ENCODE results near the gene CUL1. TPM values are rescaled to one million over a fixed set of nuclear protein-coding genes. Genes with fewer than 3 reads are reported as not detected.

CUL1 gene
- total RNA-seq, 2 experiments from 2014 or later, result 40.5 to 56.6 TPM

GRCh38 chr7:148796841-148797240, 98.1 kb downstream of the CUL1 start:
- H3K27ac ChIP-seq (ENCODE audit: low read depth, low read length, poor library complexity, severe bottlenecking), result no peak overlapping the region
- ChIA-PET POLR2A (interaction anchor here (0.7 kb wide), 1 partner anchor 16 kb away, joined by 3 read pairs; no protein-coding TSS in a partner anchor), CTCF (ENCODE audit: unreplicated experiment) (no interaction called here)
- peaks cover 11% of the 10 kb centered on the region; the same call in 1 of the 2 replicates for H3K9me3 ChIP-seq (ENCODE audit: low read length)
- TF ChIP-seq CTCF (conservative IDR thresholded peaks at IDR 0.05; ENCODE audit: low read length) (no peak), EZH2phosphoT487 (IDR thresholded peaks at IDR 0.05; ENCODE audit: borderline replicate concordance, low read depth, low read length) (no peak)
- intact Hi-C loops (cut with micrococcal nuclease; ENCODE audit: unreplicated experiment), result loop anchor here (10.0 kb wide), 1 partner anchor 222 kb away; no protein-coding TSS in a partner anchor
- H3K4me1 ChIP-seq (ENCODE audit: insufficient read depth, low read length, poor library complexity, severe bottlenecking), result no peaks in the 10 kb centered on the region
- H3K9me2 ChIP-seq (ENCODE audit: insufficient read depth, low read length), result no peaks in the 10 kb centered on the region
- no peaks in the 10 kb centered on the region for H3K79me2 ChIP-seq (ENCODE audit: insufficient read depth, low read depth, low read length)
- DNase-seq (ENCODE audit: low spot score), result no peak
- no peaks in the 10 kb centered on the region for H4K20me1 ChIP-seq (ENCODE audit: insufficient read depth, low read length)
- no peak overlapping the region for H2AFZ ChIP-seq (ENCODE audit: low read length)
- peaks cover 96% of the 10 kb centered on the region for H3K36me3 ChIP-seq (ENCODE audit: insufficient read depth, low read length)
- no peak overlapping the region for H3K4me2 ChIP-seq (ENCODE audit: low read length)
- BruUV-seq (replicated peaks), result no TSS peak
- no peak overlapping the region for H3K4me3 ChIP-seq (ENCODE audit: low read depth, low read length, poor library complexity, severe bottlenecking)

- no peaks in the 10 kb centered on the region for H3K4me1 ChIP-seq (ENCODE audit: insufficient read depth, low read length, poor library complexity, severe bottlenecking)
- ChIA-PET CTCF (ENCODE audit: unreplicated experiment) (no interaction called here), POLR2A (no interaction called here)
- TF ChIP-seq EZH2phosphoT487 (IDR thresholded peaks at IDR 0.05; ENCODE audit: borderline replicate concordance, low read depth, low read length), result no peak
- TF ChIP-seq CTCF (conservative IDR thresholded peaks at IDR 0.05; ENCODE audit: low read length), result no peak
- H3K79me2 ChIP-seq (ENCODE audit: insufficient read depth, low read depth, low read length), result no peaks in the 10 kb centered on the region
- H3K36me3 ChIP-seq (ENCODE audit: insufficient read depth, low read length), result peaks cover 89% of the 10 kb centered on the region
- no peaks in the 10 kb centered on the region for H3K9me3 ChIP-seq (ENCODE audit: low read length)
- intact Hi-C loops (cut with micrococcal nuclease; ENCODE audit: unreplicated experiment), result loop anchor here (10.0 kb wide), 1 partner anchor 225 kb away; no protein-coding TSS in a partner anchor
- no peaks in the 10 kb centered on the region for H4K20me1 ChIP-seq (ENCODE audit: insufficient read depth, low read length)
- BruUV-seq (replicated peaks), result no TSS peak
- no peak overlapping the region for H3K27ac ChIP-seq (ENCODE audit: low read depth, low read length, poor library complexity, severe bottlenecking)
- DNase-seq (ENCODE audit: low spot score), result no peak
- no peaks in the 10 kb centered on the region for H3K9me2 ChIP-seq (ENCODE audit: insufficient read depth, low read length)
- H2AFZ ChIP-seq (ENCODE audit: low read length), result no peak overlapping the region
- H3K4me2 ChIP-seq (ENCODE audit: low read length), result no peak overlapping the region
- H3K4me3 ChIP-seq (ENCODE audit: low read depth, low read length, poor library complexity, severe bottlenecking), result no peak overlapping the region
Measured at GRCh38 chr7:148799893-148800555, 101.3 kb downstream of the CUL1 start.

GRCh38 chr7:148800677-148801076, 102.0 kb downstream of the CUL1 start:
- Histone ChIP-seq H3K36me3 (ENCODE audit: insufficient read depth, low read length) (peaks cover 89% of the 10 kb centered on the region), H3K4me2 (ENCODE audit: low read length) (no peak overlapping the region), H3K4me3 (ENCODE audit: low read depth, low read length, poor library complexity, severe bottlenecking) (no peak overlapping the region), H3K4me1 (ENCODE audit: insufficient read depth, low read length, poor library complexity, severe bottlenecking) (no peaks in the 10 kb centered on the region), H3K9me3 (ENCODE audit: low read length) (no peaks in the 10 kb centered on the region), H3K27ac (ENCODE audit: low read depth, low read length, poor library complexity, severe bottlenecking) (no peak overlapping the region), H4K20me1 (ENCODE audit: insufficient read depth, low read length) (no peaks in the 10 kb centered on the region), H3K79me2 (ENCODE audit: insufficient read depth, low read depth, low read length) (no peaks in the 10 kb centered on the region), H3K9me2 (ENCODE audit: insufficient read depth, low read length) (no peaks in the 10 kb centered on the region), H2AFZ (ENCODE audit: low read length) (no peak overlapping the region)
- BruUV-seq (replicated peaks), result no TSS peak
- ChIA-PET POLR2A (no interaction called here), CTCF (ENCODE audit: unreplicated experiment) (no interaction called here)
- intact Hi-C loops (cut with micrococcal nuclease; ENCODE audit: unreplicated experiment), result no loop called here
- no peak for DNase-seq (ENCODE audit: low spot score)
- TF ChIP-seq CTCF (conservative IDR thresholded peaks at IDR 0.05; ENCODE audit: low read length) (no peak), EZH2phosphoT487 (IDR thresholded peaks at IDR 0.05; ENCODE audit: borderline replicate concordance, low read depth, low read length) (no peak)

All from OCI-LY7 (cell line).